ENCODE results near the gene CDKN2B. TPM values are rescaled to one million over a fixed set of nuclear protein-coding genes. Genes with fewer than 3 reads are reported as not detected.
"Not testable (repeated sequence)": the region's sequence is repeated elsewhere in the genome, so short reads cannot be mapped to it uniquely, and the experiment has no call there.

Gene CDKN2B
- total RNA-seq, 2 donors from 2014 or later: 2.5 to 3.9 TPM

DNA sequence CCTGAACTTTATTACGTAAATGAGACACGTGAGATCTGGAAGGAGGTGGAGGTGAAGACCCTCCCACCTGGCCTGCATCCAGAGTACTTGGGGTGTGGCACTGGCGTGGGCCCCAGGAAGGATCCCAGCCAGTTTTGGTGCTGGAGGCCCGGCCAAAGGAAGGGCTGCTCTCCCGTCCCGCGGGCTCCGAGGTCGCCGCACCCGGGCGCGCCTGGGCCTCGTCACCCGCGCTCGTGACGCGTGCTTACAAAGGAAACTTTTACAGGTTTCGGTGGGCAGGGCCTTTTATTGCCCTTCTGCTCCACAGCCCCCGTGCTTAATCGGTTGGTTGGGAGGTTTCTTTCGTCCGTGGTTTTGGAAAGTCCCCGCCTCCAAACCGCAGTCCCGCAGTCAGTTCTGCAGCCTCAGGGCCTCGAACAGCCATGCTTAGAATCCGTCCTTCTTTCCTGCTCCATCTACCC is 44.1 kb downstream of the CDKN2B start:
- Histone ChIP-seq H3K27ac (no peak overlapping the region), H3K4me3 (peak overlapping the region in 1 of 2 donors; percentile 33), H3K36me3 (no peaks in the 10 kb centered on the region), H3K9me3 (peaks cover 0 to 17% of the 10 kb centered on the region in 2 donors), H3K27me3 (peaks cover 35 to 39% of the 10 kb centered on the region in 2 donors), H3K4me1 (peaks cover 0 to 19% of the 10 kb centered on the region in 2 donors)
- TF ChIP-seq, protein P1, sequence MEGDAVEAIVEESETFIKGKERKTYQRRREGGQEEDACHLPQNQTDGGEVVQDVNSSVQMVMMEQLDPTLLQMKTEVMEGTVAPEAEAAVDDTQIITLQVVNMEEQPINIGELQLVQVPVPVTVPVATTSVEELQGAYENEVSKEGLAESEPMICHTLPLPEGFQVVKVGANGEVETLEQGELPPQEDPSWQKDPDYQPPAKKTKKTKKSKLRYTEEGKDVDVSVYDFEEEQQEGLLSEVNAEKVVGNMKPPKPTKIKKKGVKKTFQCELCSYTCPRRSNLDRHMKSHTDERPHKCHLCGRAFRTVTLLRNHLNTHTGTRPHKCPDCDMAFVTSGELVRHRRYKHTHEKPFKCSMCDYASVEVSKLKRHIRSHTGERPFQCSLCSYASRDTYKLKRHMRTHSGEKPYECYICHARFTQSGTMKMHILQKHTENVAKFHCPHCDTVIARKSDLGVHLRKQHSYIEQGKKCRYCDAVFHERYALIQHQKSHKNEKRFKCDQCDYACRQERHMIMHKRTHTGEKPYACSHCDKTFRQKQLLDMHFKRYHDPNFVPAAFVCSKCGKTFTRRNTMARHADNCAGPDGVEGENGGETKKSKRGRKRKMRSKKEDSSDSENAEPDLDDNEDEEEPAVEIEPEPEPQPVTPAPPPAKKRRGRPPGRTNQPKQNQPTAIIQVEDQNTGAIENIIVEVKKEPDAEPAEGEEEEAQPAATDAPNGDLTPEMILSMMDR (IDR thresholded peaks at IDR 0.05): no peak
- DNase-seq (ENCODE audit: low spot score): no peak

GRCh38 chr9:21961569-21961968 is 47.5 kb downstream of the CDKN2B start:
- DNase-seq (ENCODE audit: low spot score): no peak
- H3K27ac ChIP-seq: no peak overlapping the region
- TF ChIP-seq, protein P1 (IDR thresholded peaks at IDR 0.05): no peak
- no peaks in the 10 kb centered on the region for H3K36me3 ChIP-seq
- H3K9me3 ChIP-seq: peaks cover 0 to 17% of the 10 kb centered on the region in 2 donors
- H3K4me3 ChIP-seq: no peak overlapping the region
- H3K4me1 ChIP-seq: peaks cover 0 to 11% of the 10 kb centered on the region in 2 donors
- H3K27me3 ChIP-seq: peaks cover 5 to 18% of the 10 kb centered on the region in 2 donors

DNA sequence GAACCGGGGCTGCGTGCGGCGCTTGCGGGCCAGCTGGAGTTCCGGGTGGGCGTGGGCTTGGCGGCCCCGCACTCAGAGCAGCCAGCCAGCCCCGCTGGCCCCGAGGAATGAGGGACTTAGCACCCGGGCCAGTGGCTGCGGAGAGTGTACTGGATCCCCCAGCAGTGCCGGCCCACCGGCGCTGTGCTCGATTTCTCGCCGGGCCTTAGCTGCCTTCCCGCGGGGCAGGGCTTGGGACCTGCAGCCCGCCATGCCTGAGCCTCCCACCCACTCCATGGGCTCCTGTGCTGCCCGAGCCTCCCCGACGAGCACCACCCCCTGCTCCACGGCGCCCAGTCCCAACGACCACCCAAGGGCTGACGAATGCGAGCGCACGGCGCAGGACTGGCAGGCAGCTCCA is 49.8 kb downstream of the CDKN2B start:
- H3K36me3 ChIP-seq, H3K27me3 ChIP-seq: not testable (repeated sequence)

GRCh38 chr9:21958833-21959232 is 50.3 kb downstream of the CDKN2B start:
- no peak overlapping the region for H3K4me3 ChIP-seq
- H3K9me3 ChIP-seq: peaks cover 0 to 9% of the 10 kb centered on the region in 2 donors
- H3K4me1 ChIP-seq: no peaks in the 10 kb centered on the region
- TF ChIP-seq, protein P1 (IDR thresholded peaks at IDR 0.05): no peak
- no peaks in the 10 kb centered on the region for H3K36me3 ChIP-seq
- DNase-seq (ENCODE audit: low spot score): no peak
- H3K27ac ChIP-seq: no peak overlapping the region
- H3K27me3 ChIP-seq: no peaks in the 10 kb centered on the region

More for the DNA sequence above, 49.8 kb downstream of the CDKN2B start:
- H3K4me3 ChIP-seq; DNase-seq (ENCODE audit: low spot score); H3K27ac ChIP-seq; H3K4me1 ChIP-seq: not testable (repeated sequence)
- H3K9me3 ChIP-seq: peaks cover 0 to 10% of the 10 kb centered on the region in 2 donors

Other genes starting within 250 kb of the CDKN2B start
- 10 to 100 TPM in 1 of 2 donors, 1 to 10 TPM in 1; 9.1 to 10.3 TPM for gene MTAP, start 206.7 kb downstream of the CDKN2B start, total RNA-seq
- gene CDKN2A, start 14.9 kb downstream of the CDKN2B start, total RNA-seq: 1 to 10 TPM in 1 of 2 donors, not detected in 1; 1.3 TPM
- not detected for gene CDKN2B-AS1, start 14.5 kb downstream of the CDKN2B start, total RNA-seq

Data from right atrium auricular region (tissue), 2 donors.